IMR-90 (cell line): ENCODE measurements around the gene SLC38A7. TPM values are rescaled to one million over a fixed set of nuclear protein-coding genes. Genes with fewer than 3 reads are reported as not detected.

Experiments
- ATAC-seq: fragments of 200-7000 bp; cut with Tn5 transposase; 2 replicates; pipeline ENCODE4 v1.9.1; 2020; ENCODE audit warnings: low read depth, mild to moderate bottlenecking, moderate library complexity
- BruUV-seq: library from RNA; stranded (reverse); fragments of 400-500 nt; replicated peaks from 2 replicates; lab custom pipeline; 2021; lab: Mats Ljungman, UMichigan
- CTCF ChIA-PET: fragments of 300-600 bp; formaldehyde crosslinking; extraction: SDS; loops from one replicate; lab custom pipeline; 2021; ENCODE audit warnings: antibody characterized with exemption; lab: Yijun Ruan, JAX
- POLR2A ChIA-PET: fragments of 300-600 bp; sonication (Branson Sonifier 250); formaldehyde crosslinking; loops from one replicate; lab custom pipeline; 2022; ENCODE audit warnings: antibody characterized with exemption; ENCODE audit not compliant: unreplicated experiment; lab: Charles Lee
- DNase-seq: peaks from one replicate; pipeline ENCODE4 v3.0.0; 2013
- H2AFZ ChIP-seq: replicated peaks from 2 replicates; pipeline ENCODE3; 2013; ENCODE audit warnings: low read length, mild to moderate bottlenecking; ENCODE audit not compliant: poor library complexity
- H2AK5ac ChIP-seq: 2 replicates; pipeline ENCODE4 v1.6.1; 2013; ENCODE audit warnings: low read depth, low read length, inconsistent platforms
- H2AK9ac ChIP-seq: replicated peaks from 2 replicates; pipeline ENCODE3; 2013; ENCODE audit warnings: mild to moderate bottlenecking, low read depth, low read length, moderate library complexity; ENCODE audit not compliant: poor library complexity
- H2BK120ac ChIP-seq: 2 replicates; pipeline ENCODE4 v1.6.1; 2013; ENCODE audit warnings: low read depth, low read length, inconsistent platforms
- H2BK15ac ChIP-seq: 3 replicates; pipeline ENCODE4 v1.6.1; 2013; ENCODE audit warnings: low read depth, low read length, inconsistent platforms
- H2BK20ac ChIP-seq: 2 replicates; pipeline ENCODE4 v1.6.1; 2013; ENCODE audit warnings: low read depth, mild to moderate bottlenecking, inconsistent platforms, low read length, moderate library complexity
- H2BK5ac ChIP-seq: 2 replicates; pipeline ENCODE4 v1.6.1; 2013; ENCODE audit warnings: mild to moderate bottlenecking, low read depth, low read length, inconsistent platforms; ENCODE audit not compliant: poor library complexity, severe bottlenecking
- H3K14ac ChIP-seq: replicated peaks from 2 replicates; pipeline ENCODE4 v1.6.1; 2013; ENCODE audit warnings: low read depth, low read length, inconsistent platforms
- H3K18ac ChIP-seq: 2 replicates; pipeline ENCODE4 v1.6.1; 2013; ENCODE audit warnings: low read depth, low read length, control low read depth
- H3K23ac ChIP-seq: 2 replicates; pipeline ENCODE4 v1.6.1; 2013; ENCODE audit warnings: low read depth, low read length, inconsistent platforms
- H3K27ac ChIP-seq: 2 replicates; pipeline ENCODE4 v1.5.1; 2013; ENCODE audit warnings: mild to moderate bottlenecking, control low read depth, low read length; ENCODE audit not compliant: insufficient read depth
- H3K27me3 ChIP-seq: 2 replicates; pipeline ENCODE4 v1.6.1; 2013; ENCODE audit warnings: low read length; ENCODE audit not compliant: control insufficient read depth, insufficient read depth
- H3K36me3 ChIP-seq: 2 replicates; pipeline ENCODE4 v1.6.1; 2013; ENCODE audit warnings: low read length, mixed read lengths; ENCODE audit not compliant: control insufficient read depth, insufficient read depth
- H3K4ac ChIP-seq: 2 replicates; pipeline ENCODE4 v1.6.1; 2013; ENCODE audit warnings: low read depth, low read length, inconsistent platforms
- H3K4me1 ChIP-seq: 2 replicates; pipeline ENCODE4 v1.6.1; 2013; ENCODE audit warnings: low read length, mixed read lengths; ENCODE audit not compliant: control insufficient read depth, insufficient read depth
- H3K4me2 ChIP-seq: 2 replicates; pipeline ENCODE4 v1.6.1; 2013; ENCODE audit warnings: low read depth, mild to moderate bottlenecking, control low read depth, low read length, moderate library complexity
- H3K4me3 ChIP-seq: 2 replicates; pipeline ENCODE4 v1.5.1; 2013; ENCODE audit warnings: low read depth, mild to moderate bottlenecking, control low read depth, low read length, moderate library complexity; ENCODE audit not compliant: insufficient read depth
- H3K56ac ChIP-seq: 2 replicates; pipeline ENCODE4 v1.6.1; 2013; ENCODE audit warnings: low read length, inconsistent platforms; ENCODE audit not compliant: insufficient read depth; ENCODE audit errors: extremely low read depth
- H3K79me1 ChIP-seq, 2 experiments: 2 replicates each; pipeline ENCODE4 v1.6.1; 2013; ENCODE audit warnings: low read length in 2 of 2, inconsistent platforms in 1 of 2, low read depth in 1 of 2
- H3K9ac ChIP-seq: 2 replicates; pipeline ENCODE4 v1.6.1; 2013; ENCODE audit warnings: low read depth, low read length, control low read depth
- H3K9me1 ChIP-seq: 2 replicates; pipeline ENCODE4 v1.6.1; 2013; ENCODE audit warnings: low read length, inconsistent platforms; ENCODE audit not compliant: insufficient read depth
- H3K9me3 ChIP-seq: 2 replicates; pipeline ENCODE4 v1.6.1; 2013; ENCODE audit warnings: low read length; ENCODE audit not compliant: control insufficient read depth, insufficient read depth
- H4K20me1 ChIP-seq: 2 replicates; pipeline ENCODE4 v1.6.1; 2013; ENCODE audit warnings: low read length, inconsistent platforms; ENCODE audit not compliant: insufficient read depth
- H4K5ac ChIP-seq: 2 replicates; pipeline ENCODE4 v1.6.1; 2013; ENCODE audit warnings: mild to moderate bottlenecking, low read depth, low read length, control low read depth
- H4K8ac ChIP-seq, 2 experiments: 2 replicates each; pipeline ENCODE4 v1.6.1; 2013; ENCODE audit warnings: low read depth in 2 of 2, low read length in 2 of 2, control low read depth in 1 of 2, inconsistent platforms in 1 of 2
- H4K91ac ChIP-seq: 2 replicates; pipeline ENCODE4 v1.6.1; 2013; ENCODE audit warnings: low read depth, low read length, inconsistent platforms; ENCODE audit not compliant: insufficient read depth
- BHLHE40 ChIP-seq: fragments of 150-350 bp; IDR thresholded peaks from 2 replicates; pipeline ENCODE4 v1.6.1; 2016; ENCODE audit warnings: mild to moderate bottlenecking, low read depth, low read length
- MAZ ChIP-seq: IDR thresholded peaks from 2 replicates; pipeline ENCODE4 v1.6.1; 2012; ENCODE audit warnings: low read depth, mild to moderate bottlenecking, low read length, improper control_type of control experiment, moderate library complexity, borderline replicate concordance
- NFE2L2 ChIP-seq: fragments of 150-350 bp; IDR thresholded peaks from 2 replicates; pipeline ENCODE4 v1.6.1; 2016; ENCODE audit warnings: low read depth, mild to moderate bottlenecking, low read length
- POLR2A ChIP-seq: IDR thresholded peaks from 2 replicates; pipeline ENCODE4 v1.6.1; 2012; ENCODE audit warnings: mild to moderate bottlenecking, low read depth, low read length
- RAD21 ChIP-seq: IDR thresholded peaks from 2 replicates; pipeline ENCODE4 v1.6.1; 2012; ENCODE audit warnings: low read length, improper control_type of control experiment
- RFX5 ChIP-seq: IDR thresholded peaks from 2 replicates; pipeline ENCODE4 v1.8.0; 2012; ENCODE audit warnings: low read depth, mild to moderate bottlenecking, low read length, moderate library complexity
- WGBS, 2 experiments: methylation state at CpG; one replicate each; pipeline versions ENCODE4 v1.1.5 to v1.1.7; 2013; ENCODE audit warnings: missing lambda C conversion rate in 2 of 2; ENCODE audit not compliant: insufficient read length in 1 of 2; ENCODE audit errors: extremely low coverage in 2 of 2; 5-methylcytosine and 5-hydroxymethylcytosine counted together
- dilution Hi-C: fragments of 300-500 bp; cut with HindIII; formaldehyde crosslinking; loops from one replicate; pipeline ENCODE4 v1.14.3; 2018; ENCODE audit warnings: low sequenced_read_pairs; ENCODE audit not compliant: unreplicated experiment
- in situ Hi-C: fragments of 300-500 bp; cut with MboI; formaldehyde crosslinking; loops from 3 replicates; pipeline ENCODE4 v1.14.3; 2019; ENCODE audit warnings: low sequenced_read_pairs, inconsistent platforms, mixed read lengths
- intact Hi-C: fragments of 100-400 bp; cut with micrococcal nuclease; formaldehyde crosslinking; loops from 2 replicates; pipeline ENCODE4 v1.10.0; 2022
- polyA plus RNA-seq, 3 experiments: library from polyadenylated mRNA; depleted of rRNA; stranded (reverse); fragments of >200 nt; gene quantifications; 2 replicates each; pipeline ENCODE4 v1.2.3, GENCODE V29; 2012; ENCODE audit warnings: low replicate concordance in 1 of 3
- total RNA-seq: library from RNA; depleted of rRNA; stranded (reverse); fragments of >200 nt; gene quantifications from 2 replicates; pipeline ENCODE4 v1.2.3, GENCODE V29; 2012
- TF ChIP-seq, protein P1 (sequence below): conservative IDR thresholded peaks from 2 replicates; pipeline ENCODE4 v1.5.1; 2012; ENCODE audit warnings: mild to moderate bottlenecking, low read depth, low read length, improper control_type of control experiment

Gene SLC38A7
- total and polyA plus RNA-seq, 2 of the 4 experiments (the other 2 are of a cell fraction): 14.7 to 16.4 TPM

DNA sequence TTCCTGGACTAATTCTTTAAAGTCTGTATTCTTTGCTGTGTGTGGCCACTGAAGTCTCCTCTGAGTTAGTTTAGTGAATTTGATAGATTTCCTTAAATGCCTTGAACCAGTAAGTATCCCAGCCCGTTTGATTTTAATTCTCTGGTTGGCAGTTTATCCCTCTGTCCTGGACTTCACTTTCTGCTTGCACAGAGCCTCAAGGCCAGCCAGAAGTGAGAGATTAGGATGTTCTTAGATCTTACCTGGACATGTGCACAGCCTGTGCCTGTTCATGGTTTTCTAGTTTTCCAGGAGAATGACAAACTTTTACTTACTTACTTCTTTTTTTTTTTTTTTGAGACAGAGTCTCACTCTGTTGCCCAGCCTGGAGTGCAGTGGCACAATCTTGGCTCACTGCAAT is 10.8 kb upstream of the SLC38A7 start:
- Histone ChIP-seq H3K4me3 (no peak overlapping the region), H3K9me3 (peaks cover 2% of the 10 kb centered on the region; the same call in 1 of the 2 replicates), H3K4me2 (no peak overlapping the region), H3K27me3 (no peaks in the 10 kb centered on the region; the same call in 1 of the 2 replicates), H3K9ac (no peak overlapping the region), H3K4me1 (no peaks in the 10 kb centered on the region), H2BK5ac (no peak overlapping the region), H2AFZ (no peak overlapping the region), H2AK5ac (no peak overlapping the region), H3K79me1 (no peaks in the 10 kb centered on the region), H3K18ac (no peak overlapping the region), H3K27ac (no peak overlapping the region), H4K8ac (no peak overlapping the region), H3K23ac (no peak overlapping the region), H3K4ac (no peak overlapping the region), H3K56ac (no peak overlapping the region), H4K20me1 (no peaks in the 10 kb centered on the region), H4K5ac (no peak overlapping the region), H2BK120ac (no peak overlapping the region), H2BK15ac (no peak overlapping the region), H4K91ac (no peak overlapping the region), H3K9me1 (no peaks in the 10 kb centered on the region), H2BK20ac (no peak overlapping the region), H2AK9ac (no peak overlapping the region), H3K14ac (no peak overlapping the region), H3K36me3 (no peaks in the 10 kb centered on the region)
- ChIA-PET POLR2A (no interaction called here), CTCF (no interaction called here)
- dilution Hi-C loops: no loop called here
- DNase-seq (no peak), ATAC-seq (no peak)
- in situ Hi-C loops: no loop called here
- intact Hi-C loops: no loop called here
- no CpG with 5 or more reads among the region's 1 CpG for WGBS, 2 experiments
- no TSS peak for BruUV-seq
- TF ChIP-seq, protein P1, sequence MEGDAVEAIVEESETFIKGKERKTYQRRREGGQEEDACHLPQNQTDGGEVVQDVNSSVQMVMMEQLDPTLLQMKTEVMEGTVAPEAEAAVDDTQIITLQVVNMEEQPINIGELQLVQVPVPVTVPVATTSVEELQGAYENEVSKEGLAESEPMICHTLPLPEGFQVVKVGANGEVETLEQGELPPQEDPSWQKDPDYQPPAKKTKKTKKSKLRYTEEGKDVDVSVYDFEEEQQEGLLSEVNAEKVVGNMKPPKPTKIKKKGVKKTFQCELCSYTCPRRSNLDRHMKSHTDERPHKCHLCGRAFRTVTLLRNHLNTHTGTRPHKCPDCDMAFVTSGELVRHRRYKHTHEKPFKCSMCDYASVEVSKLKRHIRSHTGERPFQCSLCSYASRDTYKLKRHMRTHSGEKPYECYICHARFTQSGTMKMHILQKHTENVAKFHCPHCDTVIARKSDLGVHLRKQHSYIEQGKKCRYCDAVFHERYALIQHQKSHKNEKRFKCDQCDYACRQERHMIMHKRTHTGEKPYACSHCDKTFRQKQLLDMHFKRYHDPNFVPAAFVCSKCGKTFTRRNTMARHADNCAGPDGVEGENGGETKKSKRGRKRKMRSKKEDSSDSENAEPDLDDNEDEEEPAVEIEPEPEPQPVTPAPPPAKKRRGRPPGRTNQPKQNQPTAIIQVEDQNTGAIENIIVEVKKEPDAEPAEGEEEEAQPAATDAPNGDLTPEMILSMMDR: no peak
- no peak for TF ChIP-seq NFE2L2
- TF ChIP-seq RAD21: no peak
- no peak for TF ChIP-seq MAZ
- TF ChIP-seq BHLHE40: no peak
- TF ChIP-seq POLR2A: no peak
- no peak for TF ChIP-seq RFX5
